Mesenchymal stem cell (in vitro differentiated cells and primary cell): ENCODE data around the gene FOXO4. TPM values are rescaled to one million over a fixed set of nuclear protein-coding genes. Genes with fewer than 3 reads are reported as not detected.
"Not testable (repeated sequence)": the region's sequence is repeated elsewhere in the genome, so short reads cannot be mapped to it uniquely, and the experiment has no call there.

ENCODE experiments used
- DNase-seq: peaks from one replicate; pipeline ENCODE4 v3.0.0-alpha.2; 2013
- H2AFZ ChIP-seq: one replicate; pipeline ENCODE4 v1.6.1; 2013; ENCODE audit warnings: low read depth, mild to moderate bottlenecking, control low read depth, inconsistent platforms, low read length, moderate library complexity
- H2AK5ac ChIP-seq: 2 replicates; pipeline ENCODE4 v1.6.1; 2013; ENCODE audit warnings: low read length, moderate library complexity, mild to moderate bottlenecking, inconsistent platforms; ENCODE audit not compliant: severe bottlenecking
- H2BK120ac ChIP-seq: one replicate; pipeline ENCODE4 v1.6.1; 2013; ENCODE audit warnings: low read depth, mild to moderate bottlenecking, inconsistent platforms, low read length, moderate library complexity
- H2BK12ac ChIP-seq, 2 experiments: one replicate each; pipeline ENCODE4 v1.6.1; 2013; ENCODE audit warnings: inconsistent platforms in 2 of 2, low read length in 2 of 2, mild to moderate bottlenecking in 2 of 2, moderate library complexity in 2 of 2, control low read depth in 1 of 2
- H2BK15ac ChIP-seq: one replicate; pipeline ENCODE4 v1.6.1; 2013; ENCODE audit warnings: mild to moderate bottlenecking, low read depth, inconsistent platforms; ENCODE audit not compliant: poor library complexity, severe bottlenecking
- H2BK5ac ChIP-seq: 2 replicates; pipeline ENCODE4 v1.6.1; 2013; ENCODE audit warnings: low read depth, mild to moderate bottlenecking, low read length, control low read depth, inconsistent platforms; ENCODE audit not compliant: poor library complexity, severe bottlenecking
- H3K14ac ChIP-seq, 2 experiments: one replicate each; pipeline ENCODE4 v1.6.1; 2013; ENCODE audit warnings: inconsistent platforms in 2 of 2, low read length in 2 of 2, control low read depth in 1 of 2, mild to moderate bottlenecking in 1 of 2, moderate library complexity in 1 of 2
- H3K18ac ChIP-seq, 2 experiments: one replicate each; pipeline ENCODE4 v1.6.1; 2013; ENCODE audit warnings: inconsistent platforms in 2 of 2, low read length in 2 of 2, control low read depth in 1 of 2, low read depth in 1 of 2, mild to moderate bottlenecking in 1 of 2
- H3K23ac ChIP-seq, 2 experiments: one replicate each; pipeline ENCODE4 v1.6.1; 2013; ENCODE audit warnings: inconsistent platforms in 2 of 2, low read length in 2 of 2, mild to moderate bottlenecking in 2 of 2, moderate library complexity in 2 of 2, control low read depth in 1 of 2
- H3K27ac ChIP-seq: 2 replicates; pipeline ENCODE4 v1.5.1; 2013; ENCODE audit warnings: mild to moderate bottlenecking, moderate library complexity, low read length, control low read depth, inconsistent platforms; ENCODE audit not compliant: poor library complexity, severe bottlenecking
- H3K27me3 ChIP-seq, 2 experiments: 2 replicates each; pipeline versions ENCODE4 v1.6.1 to v1.7.0; 2013; ENCODE audit warnings: low read length in 2 of 2, mild to moderate bottlenecking in 2 of 2, moderate library complexity in 2 of 2, control low read depth in 1 of 2, inconsistent platforms in 1 of 2; ENCODE audit not compliant: control insufficient read depth in 1 of 2, insufficient read depth in 1 of 2
- H3K36me3 ChIP-seq, 2 experiments: 2 replicates each; pipeline versions ENCODE4 v1.6.1 to v1.7.0; 2013; ENCODE audit warnings: low read length in 2 of 2, control low read depth in 1 of 2, inconsistent platforms in 1 of 2, low read depth in 1 of 2, mild to moderate bottlenecking in 1 of 2; ENCODE audit not compliant: insufficient read depth in 2 of 2, control insufficient read depth in 1 of 2
- H3K4ac ChIP-seq, 2 experiments: one replicate each; pipeline ENCODE4 v1.6.1; 2013; ENCODE audit warnings: inconsistent platforms in 2 of 2, low read length in 2 of 2, mild to moderate bottlenecking in 2 of 2, moderate library complexity in 2 of 2, control low read depth in 1 of 2, low read depth in 1 of 2
- H3K4me1 ChIP-seq: 2 replicates; pipeline ENCODE4 v1.6.1; 2013; ENCODE audit warnings: low read depth, low read length, control low read depth; ENCODE audit not compliant: control insufficient read depth, insufficient read depth
- H3K4me2 ChIP-seq: 2 replicates; pipeline ENCODE4 v1.6.1; 2013; ENCODE audit warnings: low read length, mild to moderate bottlenecking, inconsistent platforms; ENCODE audit not compliant: poor library complexity, severe bottlenecking
- H3K4me3 ChIP-seq, 2 experiments: 2 replicates each; pipeline versions ENCODE4 v1.5.1 to v1.7.0; 2013; ENCODE audit warnings: low read length in 2 of 2, mild to moderate bottlenecking in 2 of 2, control low read depth in 1 of 2, low read depth in 1 of 2; ENCODE audit not compliant: insufficient read depth in 1 of 2
- H3K79me1 ChIP-seq: replicated peaks from 2 replicates; pipeline ENCODE4 v1.6.1; 2013; ENCODE audit warnings: mild to moderate bottlenecking, control low read depth, low read length, inconsistent platforms; ENCODE audit not compliant: poor library complexity, severe bottlenecking
- H3K9ac ChIP-seq: 2 replicates; pipeline ENCODE4 v1.7.0; 2013; ENCODE audit warnings: mild to moderate bottlenecking, low read length, moderate library complexity
- H3K9me3 ChIP-seq: 2 replicates; pipeline ENCODE4 v1.7.0; 2013; ENCODE audit warnings: mild to moderate bottlenecking, low read length; ENCODE audit not compliant: control insufficient read depth
- H4K8ac ChIP-seq: one replicate; pipeline ENCODE4 v1.6.1; 2013; ENCODE audit warnings: inconsistent platforms, mild to moderate bottlenecking, low read length, moderate library complexity
- H4K91ac ChIP-seq: one replicate; pipeline ENCODE4 v1.6.1; 2013; ENCODE audit warnings: mild to moderate bottlenecking, low read length, inconsistent platforms
- whole genome bisulfite sequencing: methylation state at CpG from one replicate; pipeline ENCODE4 v1.1.7; 2013; ENCODE audit warnings: mixed read lengths; 5-methylcytosine and 5-hydroxymethylcytosine counted together
- polyA plus RNA-seq, 2 experiments: library from polyadenylated mRNA; stranded (reverse); fragments of 200-250 nt; gene quantifications; one replicate each; pipeline ENCODE4 v1.2.3, GENCODE V29; 2013

Gene FOXO4
- polyA plus RNA-seq (2013, experiment 1 of 2): 5.2 TPM
- 4.3 TPM for polyA plus RNA-seq (2013, experiment 2 of 2)

- no peak within 1 kb of the TSS for H2BK120ac ChIP-seq
- peaks cover 3% of the 10 kb centered on the region for H3K4me1 ChIP-seq
- no peak within 1 kb of the TSS for H3K18ac ChIP-seq
- no peak within 1 kb of the TSS for H3K4ac ChIP-seq
- no peak within 1 kb of the TSS for H3K14ac ChIP-seq
- no peak within 1 kb of the TSS for H3K23ac ChIP-seq
- H2BK5ac ChIP-seq: no peak within 1 kb of the TSS
- H3K27me3 ChIP-seq: peaks cover 6 to 31% of the 10 kb centered on the region in 2 experiments
- H3K79me1 ChIP-seq: no peaks in the 10 kb centered on the region
- peak within 1 kb of the TSS; percentile 4 for H4K8ac ChIP-seq
- H3K36me3 ChIP-seq: no peaks in the 10 kb centered on the region
- H3K4me3 ChIP-seq: peak within 1 kb of the TSS; percentile 59 to 82
- no peaks in the 10 kb centered on the region for H3K9me3 ChIP-seq
- H4K91ac ChIP-seq: no peak within 1 kb of the TSS
- H2AFZ ChIP-seq: no peak within 1 kb of the TSS
- H3K27ac ChIP-seq: no peak within 1 kb of the TSS
- peak within 1 kb of the TSS; percentile 95 for H3K4me2 ChIP-seq
- H2BK15ac ChIP-seq: no peak within 1 kb of the TSS
- H2BK12ac ChIP-seq: no peak within 1 kb of the TSS
- under 1% methylated on average over 12 of the region's 29 CpGs for WGBS
- H3K9ac ChIP-seq: peak within 1 kb of the TSS; percentile 84
- no peak within 1 kb of the TSS for H2AK5ac ChIP-seq
- peak; percentile 85 for DNase-seq
These were observed at the start of gene FOXO4 for GRCh38 chrX:71095555-71095980. TSS of gene FOXO4 (plus strand) at chrX:71095851. CDS start at chrX:71096529, 678 bp downstream.

- H2AFZ ChIP-seq, H2BK15ac ChIP-seq, H3K9ac ChIP-seq, H3K27me3 ChIP-seq, H2BK5ac ChIP-seq, H4K8ac ChIP-seq, DNase-seq, H2BK120ac ChIP-seq, H4K91ac ChIP-seq, H3K4me3 ChIP-seq, H3K4me1 ChIP-seq, H3K18ac ChIP-seq, H2AK5ac ChIP-seq, H3K79me1 ChIP-seq, H3K23ac ChIP-seq, H3K4ac ChIP-seq, H3K9me3 ChIP-seq, H3K4me2 ChIP-seq, H3K14ac ChIP-seq, H3K27ac ChIP-seq, H2BK12ac ChIP-seq: not testable (repeated sequence)
- no CpG with 5 or more reads among the region's 8 CpGs for WGBS
- peaks cover 3 to 11% of the 10 kb centered on the region in 2 experiments for H3K36me3 ChIP-seq
These were observed 47.8 kb upstream of the FOXO4 start for GRCh38 chrX:71047891-71048290.

DNA sequence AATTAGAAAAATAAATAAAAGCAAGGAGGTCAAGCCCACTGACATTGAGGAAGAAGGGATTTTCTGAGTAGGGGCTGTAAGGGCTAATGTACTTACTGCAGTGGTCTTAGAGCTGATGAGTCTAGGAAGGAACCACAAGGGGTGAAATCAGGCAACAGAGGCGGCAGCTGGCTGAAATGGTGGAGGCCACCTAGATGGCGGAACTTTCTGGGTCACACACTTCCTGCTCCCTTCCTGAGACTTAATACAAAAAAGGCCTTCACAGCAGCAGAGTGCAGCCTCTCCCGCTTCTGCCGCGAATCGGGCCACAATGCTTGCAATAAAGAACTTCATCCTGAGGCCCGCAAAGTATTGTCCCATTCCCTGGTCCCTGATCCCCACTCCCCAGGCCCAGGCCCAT lies 42.9 kb upstream of the FOXO4 start:
- H3K27me3 ChIP-seq: peaks cover 0 to 4% of the 10 kb centered on the region in 2 experiments
- H3K4me2 ChIP-seq: peak overlapping the region; percentile 29
- H3K27ac ChIP-seq: no peak overlapping the region
- H3K9ac ChIP-seq: no peak overlapping the region
- peaks cover 2% of the 10 kb centered on the region for H3K4me1 ChIP-seq
- no peak overlapping the region for H3K14ac ChIP-seq
- H2BK120ac ChIP-seq: no peak overlapping the region
- H2BK15ac ChIP-seq: no peak overlapping the region
- no peak overlapping the region for H3K23ac ChIP-seq
- H3K18ac ChIP-seq: no peak overlapping the region
- no peak overlapping the region for H3K4me3 ChIP-seq
- H3K79me1 ChIP-seq: peaks cover 2% of the 10 kb centered on the region
- WGBS: 85% methylated on average over 5 of the region's 7 CpGs
- H3K4ac ChIP-seq: no peak overlapping the region
- no peak overlapping the region for H2BK5ac ChIP-seq
- no peak overlapping the region for H2AFZ ChIP-seq
- H4K8ac ChIP-seq: no peak overlapping the region
- H4K91ac ChIP-seq: no peak overlapping the region
- H3K9me3 ChIP-seq: no peaks in the 10 kb centered on the region
- no peak overlapping the region for H2BK12ac ChIP-seq
- DNase-seq: no peak
- no peak overlapping the region for H2AK5ac ChIP-seq
- peaks cover 6 to 11% of the 10 kb centered on the region in 2 experiments for H3K36me3 ChIP-seq

DNA sequence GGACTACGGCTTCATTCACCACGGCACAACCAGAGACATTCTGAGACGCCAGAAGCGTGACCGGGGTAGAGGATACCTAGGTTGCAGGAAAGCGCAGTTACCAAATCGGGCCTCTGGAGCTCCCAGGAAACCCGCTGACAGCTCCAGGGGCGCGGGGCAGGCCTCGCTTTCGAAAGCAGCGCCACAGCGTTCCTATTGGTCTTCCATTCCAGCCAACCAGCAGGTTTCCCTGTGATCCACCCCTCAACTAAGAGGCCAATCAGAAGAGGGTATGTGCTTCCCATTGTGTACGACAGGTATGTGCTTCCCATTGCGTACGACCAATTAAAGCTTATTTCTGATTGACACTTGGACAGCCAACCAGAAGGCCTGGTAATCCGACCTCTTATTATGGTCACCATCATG lies 42.4 kb upstream of the FOXO4 start:
- Histone ChIP-seq H3K9me3 (no peaks in the 10 kb centered on the region), H2AK5ac (no peak overlapping the region), H3K4me1 (peaks cover 2% of the 10 kb centered on the region), H2BK120ac (no peak overlapping the region), H2AFZ (no peak overlapping the region), H3K9ac (no peak overlapping the region), H3K4me2 (peak overlapping the region; percentile 29), H3K18ac (no peak overlapping the region), H2BK12ac (no peak overlapping the region), H3K27ac (no peak overlapping the region), H3K14ac (no peak overlapping the region), H2BK5ac (no peak overlapping the region), H3K23ac (no peak overlapping the region), H3K36me3 (peaks cover 6 to 11% of the 10 kb centered on the region in 2 experiments), H2BK15ac (no peak overlapping the region), H3K27me3 (peaks cover 0 to 4% of the 10 kb centered on the region in 2 experiments), H3K79me1 (peaks cover 2% of the 10 kb centered on the region), H3K4me3 (no peak overlapping the region), H4K8ac (no peak overlapping the region), H4K91ac (no peak overlapping the region), H3K4ac (no peak overlapping the region)
- 64% methylated on average over 17 of the region's 18 CpGs for WGBS
- no peak for DNase-seq
